Endodermal cell (in vitro differentiated cells): ENCODE data around the gene KRTAP10-3. TPM values are rescaled to one million over a fixed set of nuclear protein-coding genes. Genes with fewer than 3 reads are reported as not detected.

Source experiments
- DNase-seq: peaks from one replicate; pipeline ENCODE4 v3.0.0-alpha.2; 2017
- H3K27ac ChIP-seq: 2 replicates; pipeline ENCODE4 v1.5.1; 2013; ENCODE audit warnings: mild to moderate bottlenecking, low read depth, low read length, moderate library complexity
- H3K27me3 ChIP-seq: 2 replicates; pipeline ENCODE4 v1.6.1; 2013; ENCODE audit warnings: mild to moderate bottlenecking, low read length, moderate library complexity; ENCODE audit not compliant: insufficient read depth, control insufficient read depth, poor library complexity, severe bottlenecking
- H3K36me3 ChIP-seq: 2 replicates; pipeline ENCODE4 v1.7.0; 2013; ENCODE audit warnings: mild to moderate bottlenecking, low read length, moderate library complexity; ENCODE audit not compliant: control insufficient read depth, insufficient read depth
- H3K4me1 ChIP-seq: one replicate; pipeline ENCODE4 v1.7.0; 2013; ENCODE audit warnings: low read length; ENCODE audit not compliant: control insufficient read depth, insufficient read depth
- H3K4me3 ChIP-seq: 2 replicates; pipeline ENCODE4 v1.5.1; 2013; ENCODE audit warnings: mild to moderate bottlenecking, low read length, moderate library complexity
- H3K9ac ChIP-seq: 2 replicates; pipeline ENCODE4 v1.6.1; 2013; ENCODE audit warnings: mild to moderate bottlenecking, low read length, moderate library complexity; ENCODE audit not compliant: poor library complexity, severe bottlenecking; ENCODE audit errors: extremely low read depth
- H3K9me3 ChIP-seq: 2 replicates; pipeline ENCODE4 v1.6.1; 2013; ENCODE audit warnings: mild to moderate bottlenecking, low read length, moderate library complexity; ENCODE audit not compliant: control insufficient read depth
- H3K27ac Mint-ChIP-seq: 2 replicates; pipeline ENCODE4 v1.8.0; 2020; ENCODE audit warnings: mixed read lengths
- H3K27me3 Mint-ChIP-seq: 2 replicates; pipeline ENCODE4 v1.8.0; 2021; ENCODE audit warnings: mild to moderate bottlenecking, mixed read lengths; ENCODE audit not compliant: insufficient read depth
- H3K36me3 Mint-ChIP-seq: 2 replicates; pipeline ENCODE4 v1.8.0; 2020; ENCODE audit warnings: low read depth, mixed read lengths
- H3K4me1 Mint-ChIP-seq: 2 replicates; pipeline ENCODE4 v1.8.0; 2020; ENCODE audit warnings: mixed read lengths
- H3K4me3 Mint-ChIP-seq: 2 replicates; pipeline ENCODE4 v1.8.0; 2020; ENCODE audit warnings: mild to moderate bottlenecking, moderate library complexity, mixed read lengths
- H3K9me3 Mint-ChIP-seq: 2 replicates; pipeline ENCODE4 v1.8.0; 2020; ENCODE audit warnings: mild to moderate bottlenecking, mixed read lengths
- CTCF ChIP-seq: fragments of 200-600 bp; sonication (generic); conservative IDR thresholded peaks from 2 replicates; pipeline ENCODE4 v1.5.0; 2021; ENCODE audit warnings: antibody characterized with exemption, mild to moderate bottlenecking
- WGBS, 2 experiments: methylation state at CpG; one replicate each; pipeline versions ENCODE4 v1.1.5 to v1.1.7; 2013; ENCODE audit warnings: missing lambda C conversion rate in 2 of 2, mixed read lengths in 1 of 2; ENCODE audit not compliant: insufficient coverage in 1 of 2, insufficient read length in 1 of 2; 5-methylcytosine and 5-hydroxymethylcytosine counted together
- total RNA-seq, 2 donors: library from RNA; stranded (reverse); fragmentation: NEBNext Ultra II Directional in 1 of 2; extraction: Animal tissue kit (Norgen Biotek cat#: 25700) in 1 of 2; gene quantifications; 2 replicates in 1 of 2; 3 replicates in 1 of 2; pipeline ENCODE4 v1.2.1, GENCODE V29; 2021

The KRTAP10-3 gene
- total RNA-seq, 2 donors from 2014 or later = not detected

GRCh38 chr21:44603109-44603875, 44.7 kb upstream of the KRTAP10-3 start:
- no peaks in the 10 kb centered on the region for H3K36me3 ChIP-seq
- peak; percentile 46 for DNase-seq
- H3K27ac ChIP-seq = no peak overlapping the region
- peaks cover 13% of the 10 kb centered on the region for H3K9me3 ChIP-seq
- H3K27me3 ChIP-seq = no peaks in the 10 kb centered on the region
- no peaks in the 10 kb centered on the region for H3K27me3 Mint-ChIP-seq
- H3K4me3 ChIP-seq = no peak overlapping the region
- no peaks in the 10 kb centered on the region for H3K4me1 ChIP-seq
- TF ChIP-seq CTCF = no peak
- 68 to 70% methylated on average over 11 to 17 of the region's 17 CpGs for WGBS, 2 experiments
- H3K9me3 Mint-ChIP-seq = peaks cover 5% of the 10 kb centered on the region
- H3K36me3 Mint-ChIP-seq = no peaks in the 10 kb centered on the region
- no peak overlapping the region for H3K9ac ChIP-seq
- H3K4me1 Mint-ChIP-seq = peaks cover 4% of the 10 kb centered on the region
- no peak overlapping the region for H3K4me3 Mint-ChIP-seq
- H3K27ac Mint-ChIP-seq = no peak overlapping the region

GRCh38 chr21:44602463-44602850, 43.9 kb upstream of the KRTAP10-3 start:
- no peak overlapping the region for H3K4me3 Mint-ChIP-seq
- TF ChIP-seq CTCF = no peak

GRCh38 chr21:44601596-44602462, 43.2 kb upstream of the KRTAP10-3 start:
- Mint-ChIP-seq H3K4me1 (peaks cover 9% of the 10 kb centered on the region), H3K36me3 (no peaks in the 10 kb centered on the region), H3K9me3 (peaks cover 5% of the 10 kb centered on the region), H3K27ac (no peak overlapping the region), H3K27me3 (no peaks in the 10 kb centered on the region), H3K4me3 (no peak overlapping the region)
- Histone ChIP-seq H3K36me3 (no peaks in the 10 kb centered on the region), H3K9me3 (peaks cover 18% of the 10 kb centered on the region), H3K4me3 (no peak overlapping the region), H3K27me3 (no peaks in the 10 kb centered on the region), H3K4me1 (no peaks in the 10 kb centered on the region), H3K9ac (no peak overlapping the region), H3K27ac (no peak overlapping the region)
- DNase-seq = peak; percentile 40
- WGBS, 2 experiments = 90 to 93% methylated on average over 9 to 23 of the region's 23 CpGs
- no peak for TF ChIP-seq CTCF

More at GRCh38 chr21:44602463-44602850, 43.9 kb upstream of the KRTAP10-3 start:
- H3K4me1 Mint-ChIP-seq = peaks cover 9% of the 10 kb centered on the region
- no peaks in the 10 kb centered on the region for H3K27me3 Mint-ChIP-seq
- no peaks in the 10 kb centered on the region for H3K27me3 ChIP-seq
- no peaks in the 10 kb centered on the region for H3K4me1 ChIP-seq
- H3K27ac Mint-ChIP-seq = no peak overlapping the region
- peaks cover 5% of the 10 kb centered on the region for H3K9me3 Mint-ChIP-seq
- no peaks in the 10 kb centered on the region for H3K36me3 Mint-ChIP-seq
- WGBS, 2 experiments = 89 to 95% methylated on average over 8 to 20 of the region's 21 CpGs
- H3K27ac ChIP-seq = no peak overlapping the region
- H3K36me3 ChIP-seq = no peaks in the 10 kb centered on the region
- H3K9ac ChIP-seq = no peak overlapping the region
- no peak for DNase-seq
- H3K9me3 ChIP-seq = peaks cover 18% of the 10 kb centered on the region
- H3K4me3 ChIP-seq = no peak overlapping the region
